SIG-M5 (cell line): ENCODE data around the gene PLA2G2D.

Experiments used
- DNase-seq: peaks from one replicate; lab custom pipeline; 2025; lab: John Stamatoyannopoulos, UW

PLA2G2D gene

GRCh38 chr1:20086800-20087199, 32.5 kb downstream of the PLA2G2D start:
- no peak for DNase-seq

- no peak for DNase-seq
These were observed 36.0 kb downstream of the PLA2G2D start for GRCh38 chr1:20083178-20083944.

- no peak for DNase-seq
These were observed 36.6 kb downstream of the PLA2G2D start for GRCh38 chr1:20082772-20083171.

GRCh38 chr1:20081353-20081810, 38.0 kb downstream of the PLA2G2D start:
- no peak for DNase-seq

GRCh38 chr1:20080441-20081352, 38.6 kb downstream of the PLA2G2D start:
- no peak for DNase-seq

- DNase-seq: no peak
These were observed 39.6 kb downstream of the PLA2G2D start for GRCh38 chr1:20079661-20080305.

GRCh38 chr1:20078711-20079110, 40.6 kb downstream of the PLA2G2D start:
- no peak for DNase-seq

- no peak for DNase-seq
These were observed 41.1 kb downstream of the PLA2G2D start for GRCh38 chr1:20078171-20078651.

- DNase-seq: no peak
These were observed 42.5 kb downstream of the PLA2G2D start for GRCh38 chr1:20076710-20077461.

GRCh38 chr1:20076223-20076622, 43.1 kb downstream of the PLA2G2D start:
- DNase-seq: no peak

- DNase-seq: no peak
These were observed 44.0 kb downstream of the PLA2G2D start for GRCh38 chr1:20075345-20075744.

GRCh38 chr1:20074725-20075171, 44.6 kb downstream of the PLA2G2D start:
- DNase-seq: no peak

- no peak for DNase-seq
These were observed 45.1 kb downstream of the PLA2G2D start for GRCh38 chr1:20074055-20074724.

GRCh38 chr1:20073256-20073655, 46.1 kb downstream of the PLA2G2D start:
- DNase-seq: no peak

- DNase-seq: no peak
These were observed 46.6 kb downstream of the PLA2G2D start for GRCh38 chr1:20072771-20073170.

- DNase-seq: no peak
These were observed 47.9 kb downstream of the PLA2G2D start for GRCh38 chr1:20071416-20071815.

- no peak for DNase-seq
These were observed 49.0 kb downstream of the PLA2G2D start for GRCh38 chr1:20070357-20070756.

- DNase-seq: no peak
These were observed 49.5 kb downstream of the PLA2G2D start, which contains the start of gene PLA2G5 for GRCh38 chr1:20069874-20070273. TSS of gene PLA2G5 (plus strand) at chr1:20070194. CDS start at chr1:20084831, 14,637 bp downstream.

GRCh38 chr1:20068722-20069121, 50.6 kb downstream of the PLA2G2D start:
- no peak for DNase-seq

- no peak for DNase-seq
These were observed 55.5 kb downstream of the PLA2G2D start for GRCh38 chr1:20063861-20064292.
